ENCODE results near the gene TRDMT1.
A peak's percentile ranks its signal among the peaks of the same experiment; 100 is the strongest.

TRDMT1 gene

GRCh38 chr10:17231788-17232187 is 30.3 kb upstream of the TRDMT1 start:
- DNase-seq (ENCODE audit: low read depth in 4 of 4, low spot score in 1 of 4): no peak

- DNase-seq (ENCODE audit: low read depth in 4 of 4, low spot score in 1 of 4): peak; percentile 64 to 86 (median 72)
These were observed 28.7 kb upstream of the TRDMT1 start for GRCh38 chr10:17229967-17230682.

- peak in 1 of 4 experiments; percentile 9 for DNase-seq (ENCODE audit: low read depth in 4 of 4, low spot score in 1 of 4)
These were observed 28.2 kb upstream of the TRDMT1 start for GRCh38 chr10:17229717-17229966.

- peak; percentile 18 to 34 (median 26) for DNase-seq (ENCODE audit: low read depth in 4 of 4, low spot score in 1 of 4)
These were observed 27.7 kb upstream of the TRDMT1 start for GRCh38 chr10:17229016-17229716.

GRCh38 chr10:17228091-17229015 is 26.9 kb upstream of the TRDMT1 start, which contains the start of gene VIM:
Gene VIM, plus strand, starts transcription at chr10:17228241. Its CDS starts 1,182 bp downstream, at chr10:17229423.
- peak; percentile 52 to 80 (median 68) for DNase-seq (ENCODE audit: low read depth in 4 of 4, low spot score in 1 of 4)

- no peak for DNase-seq (ENCODE audit: low read depth in 4 of 4, low spot score in 1 of 4)
These were observed 26.1 kb upstream of the TRDMT1 start for GRCh38 chr10:17227367-17228090.

- no peak for DNase-seq (ENCODE audit: low read depth in 4 of 4, low spot score in 1 of 4)
These were observed 25.4 kb upstream of the TRDMT1 start for GRCh38 chr10:17226891-17227303.

- DNase-seq (ENCODE audit: low read depth in 4 of 4, low spot score in 1 of 4): no peak
These were observed 24.3 kb upstream of the TRDMT1 start for GRCh38 chr10:17225808-17226207.

GRCh38 chr10:17222329-17222728 is 20.9 kb upstream of the TRDMT1 start:
- no peak for DNase-seq (ENCODE audit: low read depth in 4 of 4, low spot score in 1 of 4)

GRCh38 chr10:17220652-17221100 is 19.2 kb upstream of the TRDMT1 start:
- DNase-seq (ENCODE audit: low read depth in 4 of 4, low spot score in 1 of 4): no peak

- no peak for DNase-seq (ENCODE audit: low read depth in 4 of 4, low spot score in 1 of 4)
These were observed 17.6 kb upstream of the TRDMT1 start for GRCh38 chr10:17219024-17219423.

GRCh38 chr10:17217631-17218232 is 16.3 kb upstream of the TRDMT1 start:
- no peak for DNase-seq (ENCODE audit: low read depth in 4 of 4, low spot score in 1 of 4)

GRCh38 chr10:17216901-17217395 is 15.5 kb upstream of the TRDMT1 start:
- no peak for DNase-seq (ENCODE audit: low read depth in 4 of 4, low spot score in 1 of 4)

- DNase-seq (ENCODE audit: low read depth in 4 of 4, low spot score in 1 of 4): no peak
These were observed 14.9 kb upstream of the TRDMT1 start for GRCh38 chr10:17216217-17216900.

- DNase-seq (ENCODE audit: low read depth in 4 of 4, low spot score in 1 of 4): no peak
These were observed 14.3 kb upstream of the TRDMT1 start for GRCh38 chr10:17215782-17216122.

- DNase-seq (ENCODE audit: low read depth in 4 of 4, low spot score in 1 of 4): no peak
These were observed 13.7 kb upstream of the TRDMT1 start for GRCh38 chr10:17214971-17215781.

GRCh38 chr10:17214526-17214925 is 13.1 kb upstream of the TRDMT1 start:
- DNase-seq (ENCODE audit: low read depth in 4 of 4, low spot score in 1 of 4): no peak

- DNase-seq (ENCODE audit: low read depth in 4 of 4, low spot score in 1 of 4): no peak
These were observed 12.3 kb upstream of the TRDMT1 start for GRCh38 chr10:17213646-17214349.

Measured in stimulated activated CD4-positive, alpha-beta T cell treated with anti-CD3 and anti-CD28 coated beads, Interleukin-1b, Interleukin-23, amount 100 ng/mL, for 24 hours (primary cell).